ENCODE data around the gene TXNRD3.

DNA sequence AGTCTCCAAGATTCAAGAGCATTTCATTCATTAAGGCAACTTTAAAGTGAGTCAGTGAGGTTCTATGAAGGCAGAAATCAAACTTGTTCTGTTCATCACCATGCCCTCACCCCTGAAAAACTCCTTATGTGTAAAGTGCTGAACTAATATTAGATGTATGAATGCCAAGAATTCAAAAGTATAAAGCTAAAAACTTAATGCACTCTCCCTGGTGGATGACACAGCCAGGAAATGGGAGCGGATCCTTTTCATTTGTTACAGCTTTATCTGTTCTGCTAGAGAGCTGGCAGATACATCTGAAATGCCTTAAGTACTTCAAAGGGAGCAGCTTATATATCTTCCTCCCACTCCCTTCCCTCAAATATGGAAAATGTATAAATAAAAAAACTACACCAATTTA is 8.2 kb downstream of the TXNRD3 start:
- TF ChIP-seq FOXM1 (IDR thresholded peaks at IDR 0.05; ENCODE audit: borderline replicate concordance) (no peak), ELF4 (IDR thresholded peaks at IDR 0.05) (no peak), ARNT (IDR thresholded peaks at IDR 0.05) (no peak), FOXA1 (IDR thresholded peaks at IDR 0.05) (no peak)
